ENCODE data around the gene ROR1.

- no peak for TF ChIP-seq EP300 (IDR thresholded peaks at IDR 0.05)
- TF ChIP-seq, protein P1, sequence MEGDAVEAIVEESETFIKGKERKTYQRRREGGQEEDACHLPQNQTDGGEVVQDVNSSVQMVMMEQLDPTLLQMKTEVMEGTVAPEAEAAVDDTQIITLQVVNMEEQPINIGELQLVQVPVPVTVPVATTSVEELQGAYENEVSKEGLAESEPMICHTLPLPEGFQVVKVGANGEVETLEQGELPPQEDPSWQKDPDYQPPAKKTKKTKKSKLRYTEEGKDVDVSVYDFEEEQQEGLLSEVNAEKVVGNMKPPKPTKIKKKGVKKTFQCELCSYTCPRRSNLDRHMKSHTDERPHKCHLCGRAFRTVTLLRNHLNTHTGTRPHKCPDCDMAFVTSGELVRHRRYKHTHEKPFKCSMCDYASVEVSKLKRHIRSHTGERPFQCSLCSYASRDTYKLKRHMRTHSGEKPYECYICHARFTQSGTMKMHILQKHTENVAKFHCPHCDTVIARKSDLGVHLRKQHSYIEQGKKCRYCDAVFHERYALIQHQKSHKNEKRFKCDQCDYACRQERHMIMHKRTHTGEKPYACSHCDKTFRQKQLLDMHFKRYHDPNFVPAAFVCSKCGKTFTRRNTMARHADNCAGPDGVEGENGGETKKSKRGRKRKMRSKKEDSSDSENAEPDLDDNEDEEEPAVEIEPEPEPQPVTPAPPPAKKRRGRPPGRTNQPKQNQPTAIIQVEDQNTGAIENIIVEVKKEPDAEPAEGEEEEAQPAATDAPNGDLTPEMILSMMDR (IDR thresholded peaks at IDR 0.05): no peak
- TF ChIP-seq POLR2AphosphoS5 (IDR thresholded peaks at IDR 0.05): no peak
- no peak for TF ChIP-seq POLR2A (IDR thresholded peaks at IDR 0.05)
Measured at GRCh38 chr1:64133036-64133435, 359.2 kb downstream of the ROR1 start.
